HCT116 (cell line): ENCODE data around the gene PAQR7. TPM values are rescaled to one million over a fixed set of nuclear protein-coding genes. Genes with fewer than 3 reads are reported as not detected.

Source experiments
- ATAC-seq: fragments of 200-7000 bp; cut with Tn5 transposase; 2 replicates; pipeline ENCODE4 v1.9.1; 2020; ENCODE audit warnings: mild to moderate bottlenecking, moderate library complexity
- BruUV-seq: library from RNA; stranded (reverse); fragments of 400-500 nt; replicated peaks from 2 replicates; lab custom pipeline; 2021; lab: Mats Ljungman, UMichigan
- CTCF ChIA-PET: fragments of 300-600 bp; sonication (Branson Sonifier 250); formaldehyde crosslinking; loops from one replicate; lab custom pipeline; 2021; ENCODE audit warnings: antibody characterized with exemption; lab: Charles Lee
- POLR2A ChIA-PET: fragments of 300-600, 350-600 bp; sonication (Branson Sonifier 250); formaldehyde crosslinking; loops from one replicate; lab custom pipeline; 2021; ENCODE audit warnings: antibody characterized with exemption; lab: Charles Lee
- RAD21 ChIA-PET, 2 experiments: fragments of 300-600 bp; sonication (Branson Sonifier 250); formaldehyde crosslinking; loops; one replicate each; lab custom pipeline; 2023; ENCODE audit warnings: low total read pairs in 2 of 2; ENCODE audit not compliant: uncharacterized antibody in 2 of 2, unreplicated experiment in 2 of 2, low non-redundant PET in 1 of 2; lab: Charles Lee
- DNase-seq: peaks from one replicate; pipeline ENCODE4 v3.0.0-alpha.2; 2010; ENCODE audit warnings: low read depth, low spot score
- H2AFZ ChIP-seq: fragments of 200-600 bp; shearing (Covaris generic), sonication (generic); 2 replicates; pipeline ENCODE4 v1.6.1; 2017; ENCODE audit warnings: low read depth, mixed run types, mixed read lengths, antibody characterized with exemption, low read length; ENCODE audit not compliant: poor library complexity, severe bottlenecking
- H3K27ac ChIP-seq: 2 replicates; pipeline ENCODE4 v1.5.1; 2012; ENCODE audit warnings: low read depth, low read length
- H3K27me3 ChIP-seq: fragments of 200-600 bp; sonication (generic); 2 replicates; pipeline ENCODE4 v1.6.1; 2016; ENCODE audit warnings: mixed run types, low read length, mixed read lengths; ENCODE audit not compliant: insufficient read depth
- H3K36me3 ChIP-seq, 2 experiments: fragments of 200-500 bp in 1 of 2; fragments of 200-600 bp in 1 of 2; sonication (Bioruptor generic) in 1 of 2; sonication (generic) in 1 of 2; 2 replicates each; pipeline versions ENCODE4 v1.5.1 to v1.6.1; 2014 to 2016; ENCODE audit warnings: low read length in 2 of 2, inconsistent platforms in 1 of 2, mixed read lengths in 1 of 2, mixed run types in 1 of 2; ENCODE audit not compliant: insufficient read depth in 2 of 2, control insufficient read depth in 1 of 2
- H3K4me1 ChIP-seq, 2 experiments: fragments of 200-600 bp in 1 of 2; sonication (generic) in 1 of 2; 2 replicates each; pipeline versions ENCODE4 v1.5.1 to v1.6.1; 2012 to 2017; ENCODE audit warnings: low read length in 2 of 2, inconsistent platforms in 1 of 2, mild to moderate bottlenecking in 1 of 2, mixed read lengths in 1 of 2, mixed run types in 1 of 2, moderate library complexity in 1 of 2; ENCODE audit not compliant: insufficient read depth in 2 of 2, control insufficient read depth in 1 of 2
- H3K4me2 ChIP-seq: fragments of 200-600 bp; sonication (generic); 2 replicates; pipeline ENCODE4 v1.6.1; 2017; ENCODE audit warnings: mixed run types, low read length, mixed read lengths
- H3K4me3 ChIP-seq, 2 experiments: fragments of 200-600 bp in 1 of 2; sonication (generic) in 1 of 2; replicated peaks in 1 of 2; 2 replicates each; pipeline ENCODE4 v1.5.1; 2011 to 2016; ENCODE audit warnings: low read length in 2 of 2, control low read depth in 1 of 2, low read depth in 1 of 2, mild to moderate bottlenecking in 1 of 2, mixed read lengths in 1 of 2, mixed run types in 1 of 2
- H3K79me2 ChIP-seq: fragments of 200-600 bp; sonication (generic); 2 replicates; pipeline ENCODE4 v1.6.1; 2017; ENCODE audit warnings: mild to moderate bottlenecking, mixed run types, low read length, moderate library complexity, mixed read lengths; ENCODE audit not compliant: insufficient read depth
- H3K9ac ChIP-seq: fragments of 200-600 bp; sonication (generic); 2 replicates; pipeline ENCODE4 v1.6.1; 2016; ENCODE audit warnings: low read length, mixed read lengths
- H3K9me2 ChIP-seq: fragments of 200-600 bp; sonication (generic), shearing (Covaris generic); 2 replicates; pipeline ENCODE4 v1.6.1; 2017; ENCODE audit warnings: mixed run types, mild to moderate bottlenecking, moderate library complexity; ENCODE audit not compliant: insufficient read depth
- H3K9me3 ChIP-seq, 2 experiments: fragments of 200-500 bp in 1 of 2; fragments of 200-600 bp in 1 of 2; sonication (Bioruptor generic) in 1 of 2; sonication (generic) in 1 of 2; 2 replicates each; pipeline ENCODE4 v1.6.1; 2014 to 2017; ENCODE audit warnings: low read length in 2 of 2, mixed read lengths in 2 of 2, inconsistent platforms in 1 of 2, low read depth in 1 of 2, mild to moderate bottlenecking in 1 of 2, mixed run types in 1 of 2, moderate library complexity in 1 of 2; ENCODE audit not compliant: control insufficient read depth in 1 of 2, insufficient read depth in 1 of 2
- H4K20me1 ChIP-seq: fragments of 200-600 bp; sonication (generic), shearing (Covaris generic); 2 replicates; pipeline ENCODE4 v1.6.1; 2017; ENCODE audit warnings: mixed run types, mild to moderate bottlenecking, moderate library complexity; ENCODE audit not compliant: insufficient read depth
- CBX3 ChIP-seq: IDR thresholded peaks from 2 replicates; pipeline ENCODE4 v1.6.1; 2012; ENCODE audit warnings: low read depth
- RAD21 ChIP-seq: IDR thresholded peaks from 2 replicates; pipeline ENCODE4 v1.6.1; 2012; ENCODE audit warnings: low read depth, mild to moderate bottlenecking
- YY1 ChIP-seq: IDR thresholded peaks from 2 replicates; pipeline ENCODE4 v1.6.1; 2011; ENCODE audit warnings: low read length, low read depth, moderate library complexity, mild to moderate bottlenecking; ENCODE audit not compliant: insufficient replicate concordance; ENCODE audit errors: extremely low read depth
- intact Hi-C: fragments of 100-400 bp; cut with micrococcal nuclease; formaldehyde crosslinking; loops from 2 replicates; pipeline ENCODE4 v1.10.0; 2022
- total RNA-seq: library from RNA; stranded (reverse); gene quantifications from one replicate; pipeline ENCODE4 v1.2.1, GENCODE V29; 2021; ENCODE audit not compliant: unreplicated experiment
- TF ChIP-seq, protein P1 (sequence below): IDR thresholded peaks from 2 replicates; pipeline ENCODE4 v1.6.1; 2011; ENCODE audit warnings: mild to moderate bottlenecking, low read length, moderate library complexity; ENCODE audit not compliant: insufficient replicate concordance; ENCODE audit errors: extremely low read depth

Gene PAQR7
- total RNA-seq, 1 experiment from 2014 or later: 13.1 TPM

DNA sequence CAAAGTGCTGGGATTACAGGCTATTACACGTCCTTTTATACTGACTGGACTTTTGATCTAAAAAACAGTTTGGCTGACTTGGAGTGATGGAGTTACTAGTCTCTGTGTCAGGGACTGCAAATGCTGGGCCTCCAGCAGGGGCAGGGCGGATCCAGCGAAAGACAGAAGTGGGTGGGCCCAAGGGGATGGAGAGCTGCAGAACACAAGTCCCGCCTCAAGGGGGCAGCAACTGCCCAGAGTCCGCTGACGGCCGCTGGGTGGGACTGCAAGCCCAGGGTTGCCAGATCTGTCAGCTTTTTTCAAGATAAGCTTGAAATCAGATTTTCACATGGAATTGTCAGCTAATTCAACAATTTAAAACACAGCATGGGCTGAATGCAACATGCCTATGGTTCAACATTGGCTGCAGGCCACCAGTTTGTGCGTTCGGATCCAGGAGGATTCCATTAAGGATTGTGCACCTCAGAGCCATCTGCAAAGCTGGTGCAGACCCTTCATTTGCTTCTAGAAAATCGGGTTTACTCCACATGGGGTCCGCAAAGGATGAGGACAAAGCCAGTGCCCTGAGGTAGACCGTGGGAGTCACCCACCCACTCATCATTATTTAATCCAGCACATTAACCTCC, 20.0 kb upstream of the PAQR7 start (continued):
- TF ChIP-seq YY1 (peak; percentile 39), RAD21 (peak; percentile 97)
- TF ChIP-seq, protein P1, sequence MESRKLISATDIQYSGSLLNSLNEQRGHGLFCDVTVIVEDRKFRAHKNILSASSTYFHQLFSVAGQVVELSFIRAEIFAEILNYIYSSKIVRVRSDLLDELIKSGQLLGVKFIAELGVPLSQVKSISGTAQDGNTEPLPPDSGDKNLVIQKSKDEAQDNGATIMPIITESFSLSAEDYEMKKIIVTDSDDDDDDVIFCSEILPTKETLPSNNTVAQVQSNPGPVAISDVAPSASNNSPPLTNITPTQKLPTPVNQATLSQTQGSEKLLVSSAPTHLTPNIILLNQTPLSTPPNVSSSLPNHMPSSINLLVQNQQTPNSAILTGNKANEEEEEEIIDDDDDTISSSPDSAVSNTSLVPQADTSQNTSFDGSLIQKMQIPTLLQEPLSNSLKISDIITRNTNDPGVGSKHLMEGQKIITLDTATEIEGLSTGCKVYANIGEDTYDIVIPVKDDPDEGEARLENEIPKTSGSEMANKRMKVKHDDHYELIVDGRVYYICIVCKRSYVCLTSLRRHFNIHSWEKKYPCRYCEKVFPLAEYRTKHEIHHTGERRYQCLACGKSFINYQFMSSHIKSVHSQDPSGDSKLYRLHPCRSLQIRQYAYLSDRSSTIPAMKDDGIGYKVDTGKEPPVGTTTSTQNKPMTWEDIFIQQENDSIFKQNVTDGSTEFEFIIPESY: no peak

DNA sequence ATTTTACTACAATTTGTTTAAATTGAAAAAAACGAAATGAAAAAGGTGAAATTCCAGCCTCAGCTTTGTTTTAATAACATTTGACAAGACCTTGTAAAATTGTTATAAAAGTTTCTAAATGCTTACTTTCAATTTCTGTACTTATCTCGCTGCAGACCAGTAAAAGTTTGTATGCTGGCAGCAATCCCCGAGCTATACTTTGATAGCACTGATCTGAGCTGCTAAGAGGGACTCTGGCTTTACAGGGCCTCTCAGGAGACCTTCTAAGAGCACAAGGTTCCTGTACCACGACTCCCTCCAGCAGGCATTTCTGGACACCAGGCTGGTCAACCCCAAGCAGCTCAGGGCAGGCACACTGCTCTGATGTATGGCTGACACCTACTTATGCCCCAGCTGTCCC, 17.6 kb upstream of the PAQR7 start:
- DNase-seq (no peak), ATAC-seq (no peak)
- no peak overlapping the region for H2AFZ ChIP-seq
- intact Hi-C loops: loop anchor here (2.0 to 10.0 kb wide), 2 partner anchors 34 to 252 kb away; partner anchors contain the start of gene AUNIP
- TF ChIP-seq RAD21: 0 out of 2 replicates have a peak, but pooled peaks have one; percentile 3
- TF ChIP-seq CBX3: no peak
- RAD21 ChIA-PET: interaction anchor here in 1 of 2 experiments (1.3 kb wide), 1 partner anchor 17 kb away, joined by 3 read pairs; the partner anchor contains the start of gene PAQR7
- peak overlapping the region; percentile 87 for H3K4me2 ChIP-seq
- H3K4me1 ChIP-seq: peaks cover 60 to 84% of the 10 kb centered on the region in 2 experiments
- H3K9me2 ChIP-seq: no peaks in the 10 kb centered on the region; the same call in 1 of the 2 replicates
- H4K20me1 ChIP-seq: no peaks in the 10 kb centered on the region
- H3K27me3 ChIP-seq: no peaks in the 10 kb centered on the region
- BruUV-seq: no TSS peak
- POLR2A ChIA-PET: interaction anchor here (0.6 to 5.5 kb wide), 4 partner anchors 10 to 218 kb away, joined by 3 to 31 read pairs (median 3); partner anchors contain the start of genes PAQR7 and PDIK1L
- no peaks in the 10 kb centered on the region for H3K79me2 ChIP-seq
- peak overlapping the region; percentile 94 for H3K27ac ChIP-seq
- no peaks in the 10 kb centered on the region for H3K9me3 ChIP-seq
- CTCF ChIA-PET: interaction anchor here (1.2 to 2.2 kb wide), 3 partner anchors 9 to 104 kb away, joined by 3 to 13 read pairs (median 12); partner anchors contain the start of genes PAFAH2 and PAQR7
- H3K36me3 ChIP-seq: no peaks in the 10 kb centered on the region; a peak in 2 of 4 replicates
- H3K4me3 ChIP-seq: no peak overlapping the region
- peak overlapping the region; percentile 78 for H3K9ac ChIP-seq
